Medulla oblongata (tissue), 1 donor: ENCODE data around the gene DTNB.
"Not testable (repeated sequence)": the region's sequence is repeated elsewhere in the genome, so short reads cannot be mapped to it uniquely, and the experiment has no call there.

ENCODE experiments used
- DNase-seq: peaks from one replicate; pipeline ENCODE4 v3.0.0-alpha.2; 2015; ENCODE audit errors: extremely low spot score

DTNB gene

GRCh38 chr2:25544445-25544844 is 128.9 kb downstream of the DTNB start:
- no peak for DNase-seq

GRCh38 chr2:25543939-25544338 is 129.4 kb downstream of the DTNB start:
- DNase-seq: no peak

- no peak for DNase-seq
These were observed 132.0 kb downstream of the DTNB start for GRCh38 chr2:25541378-25541777.

GRCh38 chr2:25539136-25539535 is 134.2 kb downstream of the DTNB start:
- no peak for DNase-seq

- DNase-seq: no peak
These were observed 135.9 kb downstream of the DTNB start for GRCh38 chr2:25537526-25537925.

- DNase-seq: not testable (repeated sequence)
These were observed 137.7 kb downstream of the DTNB start for GRCh38 chr2:25535411-25536289.

- not testable (repeated sequence) for DNase-seq
These were observed 138.4 kb downstream of the DTNB start for GRCh38 chr2:25534937-25535336.

- no peak for DNase-seq
These were observed 138.9 kb downstream of the DTNB start for GRCh38 chr2:25534455-25534854.

GRCh38 chr2:25533771-25534170 is 139.6 kb downstream of the DTNB start:
- not testable (repeated sequence) for DNase-seq

DNA sequence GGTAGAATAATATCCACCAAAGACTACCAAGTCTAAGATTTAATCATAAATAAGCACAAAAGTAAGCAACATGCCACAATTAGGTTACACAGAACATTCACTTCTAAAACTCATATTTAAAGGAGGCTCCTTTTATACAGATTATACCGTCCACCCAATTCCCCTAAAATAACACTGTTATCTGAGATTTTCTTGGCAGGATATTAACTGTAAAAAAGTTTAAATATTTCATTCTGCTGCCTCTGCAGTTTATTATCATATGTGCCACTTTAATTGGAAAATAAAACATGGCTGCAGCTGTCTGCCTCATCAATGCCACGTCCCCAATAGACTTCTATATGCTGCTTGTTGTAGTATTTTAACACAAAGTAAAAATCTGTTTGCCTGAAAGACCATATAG is 140.9 kb downstream of the DTNB start:
- no peak for DNase-seq

GRCh38 chr2:25529034-25529433 is 144.3 kb downstream of the DTNB start:
- DNase-seq: peak; percentile 60

DNA sequence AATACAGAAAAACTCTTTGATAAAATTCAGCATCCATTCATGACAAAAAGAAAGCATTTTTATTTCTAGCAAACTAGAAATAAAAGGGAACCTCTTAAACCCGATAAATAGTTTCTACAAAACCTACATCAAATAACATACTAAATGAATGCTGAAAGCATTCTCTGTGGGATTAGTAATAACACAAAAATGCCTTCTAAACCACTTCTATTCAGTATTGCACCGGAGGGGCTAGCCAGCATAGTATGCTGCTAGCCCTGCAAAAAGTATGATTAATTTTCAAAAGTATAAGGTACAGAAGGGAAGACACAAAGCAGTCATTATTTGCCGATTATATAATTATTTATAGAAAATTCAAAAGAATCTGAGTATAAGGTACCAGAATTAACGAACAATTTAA is 145.2 kb downstream of the DTNB start:
- DNase-seq: no peak

- no peak for DNase-seq
These were observed 148.9 kb downstream of the DTNB start for GRCh38 chr2:25524507-25524906.

DNA sequence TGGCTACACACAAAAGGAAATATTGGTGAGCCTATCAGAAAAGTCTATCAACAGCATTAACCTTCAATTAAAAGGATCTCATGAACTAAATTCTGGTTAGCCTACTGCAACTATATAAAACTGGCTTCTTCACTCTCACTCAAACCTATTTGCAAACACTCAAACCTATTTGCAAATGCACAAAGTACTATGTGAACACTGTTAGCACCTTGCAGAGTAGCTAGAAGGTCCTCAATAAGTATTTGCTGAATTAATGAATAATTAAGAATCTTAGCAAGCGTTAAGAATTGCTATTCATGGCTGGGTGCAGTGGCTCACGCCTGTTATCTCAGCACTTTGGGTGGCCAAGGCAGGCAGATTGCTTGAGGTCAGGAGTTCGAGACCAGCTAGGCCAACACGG is 150.3 kb downstream of the DTNB start:
- no peak for DNase-seq

DNA sequence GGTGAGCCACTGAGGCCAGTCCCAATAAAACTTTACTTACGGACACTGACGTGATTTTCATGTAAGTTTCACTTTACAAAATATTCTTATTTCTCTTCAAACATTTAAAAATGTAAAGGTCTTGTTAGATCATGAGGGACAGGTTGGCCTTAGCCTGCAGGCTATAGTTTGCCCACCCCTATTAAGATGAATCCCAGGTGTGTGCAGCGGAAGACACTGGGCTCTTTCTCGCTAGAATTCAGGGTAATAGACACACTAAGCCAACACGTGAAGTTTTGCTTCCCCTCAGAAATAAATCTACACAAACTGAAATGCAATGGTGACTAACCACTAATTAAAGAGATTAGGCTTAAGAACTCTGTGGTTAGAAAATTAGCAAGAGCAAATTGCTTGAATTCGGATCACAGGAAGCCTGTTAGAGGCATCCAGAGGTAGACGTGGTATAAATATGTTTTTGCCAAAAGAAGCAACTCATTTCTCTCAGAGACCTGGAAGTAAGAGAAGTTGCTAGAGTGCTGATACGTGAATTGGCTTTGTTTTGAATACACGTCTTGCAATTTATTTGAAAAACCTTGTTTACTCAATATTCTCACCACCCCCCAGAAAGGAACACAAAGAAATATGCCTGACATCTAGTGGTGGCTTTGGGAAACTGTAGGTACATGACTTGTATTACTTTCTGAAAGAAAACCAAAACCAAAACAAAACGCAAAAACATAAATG is 151.6 kb downstream of the DTNB start:
- peak; percentile 91 for DNase-seq

DNA sequence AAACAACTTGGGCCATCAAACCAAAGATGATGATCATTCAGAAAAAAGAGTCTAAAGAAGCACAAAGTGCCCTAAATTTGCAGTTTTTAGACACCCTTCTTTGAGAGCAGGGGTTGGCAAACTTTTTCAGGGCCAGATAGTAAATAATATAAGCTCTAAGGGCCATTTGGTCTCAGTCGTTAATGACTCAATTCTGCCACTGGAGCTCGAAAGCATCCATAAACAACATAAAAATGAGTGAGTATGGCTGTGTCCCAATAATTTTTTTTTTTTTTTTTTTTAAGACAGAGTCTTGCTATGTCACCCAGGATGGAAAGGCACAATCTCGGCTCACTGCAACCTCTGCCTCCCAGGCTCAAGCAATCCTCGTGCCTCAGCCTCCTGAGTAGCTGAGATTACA is 152.3 kb downstream of the DTNB start:
- no peak for DNase-seq

DNA sequence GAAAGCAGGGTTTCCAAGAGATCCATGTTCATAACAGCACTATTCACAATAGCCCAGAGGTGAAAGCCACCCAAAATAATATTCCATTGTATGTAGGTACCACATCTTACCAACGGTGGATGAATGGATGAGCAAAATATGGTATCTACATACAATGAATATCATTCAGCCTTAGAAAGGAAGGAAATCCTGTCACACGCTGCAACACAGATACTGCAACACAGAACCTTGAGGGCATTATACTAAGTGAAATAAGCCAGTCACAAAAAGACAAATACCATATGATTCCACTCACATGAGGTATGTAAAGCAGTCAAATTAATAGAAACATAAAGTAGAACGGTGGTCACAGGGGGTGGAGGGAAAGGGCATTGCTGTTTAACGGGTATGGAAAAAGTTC is 155.7 kb downstream of the DTNB start:
- no peak for DNase-seq

DNA sequence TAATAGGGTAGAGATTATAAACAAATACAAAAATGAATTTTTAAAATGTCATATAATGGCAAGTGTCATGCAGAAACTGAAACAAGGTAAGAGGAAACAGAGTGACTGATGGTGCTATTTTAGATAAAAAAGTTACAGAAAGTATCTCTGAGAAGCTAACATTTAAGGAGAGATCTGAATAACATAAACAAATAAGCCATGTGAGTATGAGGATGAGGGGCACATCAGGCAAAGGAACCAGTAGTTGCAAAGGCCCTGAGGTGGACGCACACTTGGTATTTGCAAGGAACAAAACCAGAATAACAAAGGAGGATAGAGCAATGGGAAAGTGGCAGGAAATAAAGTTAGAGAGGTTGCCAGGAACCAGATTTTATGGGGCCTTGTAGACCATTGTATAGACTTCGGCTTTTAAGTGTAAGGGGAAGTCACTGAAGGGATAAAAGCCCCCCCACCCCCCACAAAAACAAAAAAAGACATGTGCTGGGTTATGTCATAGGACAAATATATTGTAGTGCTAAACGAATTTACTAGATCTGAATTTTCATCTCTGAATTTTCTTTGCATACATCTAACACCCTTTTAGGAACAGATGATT is 159.2 kb downstream of the DTNB start:
- no peak for DNase-seq

DNA sequence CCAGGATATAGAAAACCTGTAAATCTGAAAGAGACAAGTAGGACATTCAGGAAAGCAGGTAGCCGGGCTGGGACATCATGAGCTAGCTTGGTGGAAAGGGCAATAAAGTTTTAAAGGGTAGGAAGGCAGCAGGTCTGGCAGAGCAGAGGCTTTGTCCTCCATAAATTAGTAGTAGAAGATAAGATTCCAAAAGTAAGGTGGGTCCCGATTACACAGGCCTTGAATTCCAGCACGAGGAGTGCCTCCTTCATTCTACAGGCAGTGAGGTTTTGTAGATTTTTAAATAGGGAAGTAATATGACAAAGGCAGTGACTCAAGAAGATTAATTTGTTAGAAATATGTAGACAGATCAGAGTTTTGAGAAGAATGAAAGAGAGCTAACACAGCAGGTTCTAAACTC is 160.7 kb downstream of the DTNB start:
- no peak for DNase-seq

DNA sequence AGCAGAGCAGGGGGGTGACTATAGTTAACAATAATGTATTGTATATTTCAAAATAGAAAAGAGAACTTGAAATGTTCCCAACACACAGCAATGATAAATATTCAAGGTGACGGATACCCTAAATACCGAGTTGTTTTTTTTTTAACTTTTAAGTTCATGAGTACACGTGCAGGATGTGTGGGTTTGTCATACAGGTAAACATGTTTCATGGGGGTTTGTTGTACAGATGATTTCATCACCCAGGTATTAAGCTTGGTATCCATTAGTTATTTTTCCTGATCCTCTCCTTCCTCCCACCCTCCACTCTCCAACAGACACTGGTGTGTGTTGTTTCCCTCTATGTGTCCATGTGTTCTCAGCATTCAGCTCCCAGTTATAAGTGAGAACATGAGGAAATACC is 167.2 kb downstream of the DTNB start:
- DNase-seq: no peak

GRCh38 chr2:25505622-25506021 is 167.8 kb downstream of the DTNB start:
- DNase-seq: no peak

GRCh38 chr2:25505182-25505581 is 168.2 kb downstream of the DTNB start:
- no peak for DNase-seq

GRCh38 chr2:25504266-25504665 is 169.1 kb downstream of the DTNB start:
- DNase-seq: no peak
